Activated CD8-positive, alpha-beta T cell treated with anti-CD3 and anti-CD28 coated beads for 36 hours (primary cell): ENCODE measurements around the gene ELN. TPM values are rescaled to one million over a fixed set of nuclear protein-coding genes. Genes with fewer than 3 reads are reported as not detected.

ENCODE experiments used
- ATAC-seq: fragments of 200-7000 bp; cut with Tn5 transposase; one replicate; pipeline ENCODE4 v1.10.0; 2021; ENCODE audit warnings: mild to moderate bottlenecking, moderate library complexity
- CTCF ChIA-PET: fragments of 350-600 bp; sonication (Branson Sonifier 250); formaldehyde crosslinking; loops from one replicate; lab custom pipeline; 2021; ENCODE audit warnings: antibody characterized with exemption; lab: Charles Lee
- POLR2A ChIA-PET: fragments of 350-600 bp; sonication (Branson Sonifier 250); formaldehyde crosslinking; loops from one replicate; lab custom pipeline; 2021; ENCODE audit warnings: antibody characterized with exemption; lab: Charles Lee
- DNase-seq: peaks from one replicate; pipeline ENCODE4 v3.0.0-alpha.2; 2020
- H3K27ac Mint-ChIP-seq: one replicate; pipeline ENCODE4 v1.8.0; 2021; ENCODE audit warnings: mild to moderate bottlenecking, mixed read lengths
- H3K27me3 Mint-ChIP-seq: one replicate; pipeline ENCODE4 v1.8.0; 2021; ENCODE audit warnings: mixed read lengths
- H3K36me3 Mint-ChIP-seq: one replicate; pipeline ENCODE4 v1.8.0; 2021; ENCODE audit warnings: low read depth, mixed read lengths
- H3K4me1 Mint-ChIP-seq: one replicate; pipeline ENCODE4 v1.8.0; 2021; ENCODE audit warnings: low read depth, mixed read lengths
- H3K4me3 Mint-ChIP-seq: one replicate; pipeline ENCODE4 v1.8.0; 2021; ENCODE audit warnings: mild to moderate bottlenecking, moderate library complexity, mixed read lengths
- H3K9me3 Mint-ChIP-seq: one replicate; pipeline ENCODE4 v1.8.0; 2021; ENCODE audit warnings: mixed read lengths
- CTCF ChIP-seq: fragments of 200-600 bp; IDR thresholded peaks from one replicate; pipeline ENCODE4 v1.8.0; 2022; ENCODE audit warnings: antibody characterized with exemption, mild to moderate bottlenecking
- intact Hi-C: fragments of 100-400 bp; cut with micrococcal nuclease; formaldehyde crosslinking; loops from one replicate; pipeline ENCODE4 v1.10.0; 2022
- total RNA-seq, 2 experiments: library from RNA; stranded (reverse); gene quantifications; one replicate each; pipeline ENCODE4 v1.2.3, GENCODE V29; 2021

ELN gene
- total RNA-seq, 2 experiments from 2014 or later = not detected

GRCh38 chr7:74094224-74095101 lies 66.5 kb downstream of the ELN start:
- Mint-ChIP-seq H3K27me3 (no peaks in the 10 kb centered on the region), H3K9me3 (no peaks in the 10 kb centered on the region), H3K27ac (peak overlapping the region; percentile 98), H3K4me3 (peak overlapping the region; percentile 76), H3K4me1 (peaks cover 28% of the 10 kb centered on the region), H3K36me3 (peaks cover 19% of the 10 kb centered on the region)
- no peak for TF ChIP-seq CTCF
- DNase-seq (peak; percentile 94), ATAC-seq (peak; percentile 89)
- intact Hi-C loops = loop anchor here (5.0 kb wide), 1 partner anchor 83 kb away; no protein-coding TSS in a partner anchor
- CTCF ChIA-PET = interaction anchor here (0.8 to 1.6 kb wide), 3 partner anchors 10 to 81 kb away, joined by 3 to 4 read pairs (median 3); partner anchors contain the start of gene LIMK1
- POLR2A ChIA-PET = interaction anchor here (4.9 kb wide), 1 partner anchor 12 kb away, joined by 33 read pairs; the partner anchor contains the start of gene LIMK1

- peaks cover 25% of the 10 kb centered on the region for H3K4me1 Mint-ChIP-seq
- CTCF ChIA-PET = no interaction called here
- H3K4me3 Mint-ChIP-seq = peak overlapping the region; percentile 76
- intact Hi-C loops = no loop called here
- H3K9me3 Mint-ChIP-seq = no peaks in the 10 kb centered on the region
- DNase-seq (no peak), ATAC-seq (no peak)
- H3K27me3 Mint-ChIP-seq = no peaks in the 10 kb centered on the region
- H3K36me3 Mint-ChIP-seq = peaks cover 20% of the 10 kb centered on the region
- TF ChIP-seq CTCF = no peak
- POLR2A ChIA-PET = interaction anchor here (4.9 kb wide), 1 partner anchor 13 kb away, joined by 33 read pairs; the partner anchor contains the start of gene LIMK1
- peak overlapping the region; percentile 98 for H3K27ac Mint-ChIP-seq
Observed at GRCh38 chr7:74095135-74095534, 67.2 kb downstream of the ELN start.

GRCh38 chr7:74097937-74098614 lies 70.1 kb downstream of the ELN start:
- no peak for TF ChIP-seq CTCF
- Mint-ChIP-seq H3K4me3 (no peak overlapping the region), H3K36me3 (peaks cover 21% of the 10 kb centered on the region), H3K27me3 (no peaks in the 10 kb centered on the region), H3K4me1 (peaks cover 19% of the 10 kb centered on the region), H3K27ac (no peak overlapping the region), H3K9me3 (no peaks in the 10 kb centered on the region)
- ChIA-PET POLR2A (no interaction called here), CTCF (interaction anchor here (1.4 kb wide), 1 partner anchor 66 kb away, joined by 3 read pairs; no protein-coding TSS in a partner anchor)
- DNase-seq (no peak), ATAC-seq (no peak)
- intact Hi-C loops = no loop called here

- POLR2A ChIA-PET = no interaction called here
- H3K4me3 Mint-ChIP-seq = no peak overlapping the region
- CTCF ChIA-PET = no interaction called here
- no peak overlapping the region for H3K27ac Mint-ChIP-seq
- TF ChIP-seq CTCF = no peak
- no peaks in the 10 kb centered on the region for H3K27me3 Mint-ChIP-seq
- DNase-seq (no peak), ATAC-seq (no peak)
- H3K9me3 Mint-ChIP-seq = no peaks in the 10 kb centered on the region
- peaks cover 19% of the 10 kb centered on the region for H3K36me3 Mint-ChIP-seq
- intact Hi-C loops = no loop called here
- peaks cover 9% of the 10 kb centered on the region for H3K4me1 Mint-ChIP-seq
Observed at GRCh38 chr7:74099031-74099430, 71.1 kb downstream of the ELN start.
